NCI-H774 (cell line): ENCODE measurements around the gene PCDHA6.
"Not testable (repeated sequence)": the region's sequence is repeated elsewhere in the genome, so short reads cannot be mapped to it uniquely, and the experiment has no call there.

Experiments
- DNase-seq: peaks from one replicate; lab custom pipeline; 2025; lab: John Stamatoyannopoulos, UW

PCDHA6 gene, protein sequence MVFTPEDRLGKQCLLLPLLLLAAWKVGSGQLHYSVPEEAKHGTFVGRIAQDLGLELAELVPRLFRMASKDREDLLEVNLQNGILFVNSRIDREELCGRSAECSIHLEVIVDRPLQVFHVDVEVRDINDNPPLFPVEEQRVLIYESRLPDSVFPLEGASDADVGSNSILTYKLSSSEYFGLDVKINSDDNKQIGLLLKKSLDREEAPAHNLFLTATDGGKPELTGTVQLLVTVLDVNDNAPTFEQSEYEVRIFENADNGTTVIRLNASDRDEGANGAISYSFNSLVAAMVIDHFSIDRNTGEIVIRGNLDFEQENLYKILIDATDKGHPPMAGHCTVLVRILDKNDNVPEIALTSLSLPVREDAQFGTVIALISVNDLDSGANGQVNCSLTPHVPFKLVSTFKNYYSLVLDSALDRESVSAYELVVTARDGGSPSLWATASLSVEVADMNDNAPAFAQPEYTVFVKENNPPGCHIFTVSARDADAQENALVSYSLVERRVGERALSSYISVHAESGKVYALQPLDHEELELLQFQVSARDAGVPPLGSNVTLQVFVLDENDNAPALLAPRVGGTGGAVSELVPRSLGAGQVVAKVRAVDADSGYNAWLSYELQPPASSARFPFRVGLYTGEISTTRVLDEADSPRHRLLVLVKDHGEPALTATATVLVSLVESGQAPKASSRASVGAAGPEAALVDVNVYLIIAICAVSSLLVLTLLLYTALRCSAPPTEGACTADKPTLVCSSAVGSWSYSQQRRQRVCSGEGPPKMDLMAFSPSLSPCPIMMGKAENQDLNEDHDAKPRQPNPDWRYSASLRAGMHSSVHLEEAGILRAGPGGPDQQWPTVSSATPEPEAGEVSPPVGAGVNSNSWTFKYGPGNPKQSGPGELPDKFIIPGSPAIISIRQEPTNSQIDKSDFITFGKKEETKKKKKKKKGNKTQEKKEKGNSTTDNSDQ

DNA sequence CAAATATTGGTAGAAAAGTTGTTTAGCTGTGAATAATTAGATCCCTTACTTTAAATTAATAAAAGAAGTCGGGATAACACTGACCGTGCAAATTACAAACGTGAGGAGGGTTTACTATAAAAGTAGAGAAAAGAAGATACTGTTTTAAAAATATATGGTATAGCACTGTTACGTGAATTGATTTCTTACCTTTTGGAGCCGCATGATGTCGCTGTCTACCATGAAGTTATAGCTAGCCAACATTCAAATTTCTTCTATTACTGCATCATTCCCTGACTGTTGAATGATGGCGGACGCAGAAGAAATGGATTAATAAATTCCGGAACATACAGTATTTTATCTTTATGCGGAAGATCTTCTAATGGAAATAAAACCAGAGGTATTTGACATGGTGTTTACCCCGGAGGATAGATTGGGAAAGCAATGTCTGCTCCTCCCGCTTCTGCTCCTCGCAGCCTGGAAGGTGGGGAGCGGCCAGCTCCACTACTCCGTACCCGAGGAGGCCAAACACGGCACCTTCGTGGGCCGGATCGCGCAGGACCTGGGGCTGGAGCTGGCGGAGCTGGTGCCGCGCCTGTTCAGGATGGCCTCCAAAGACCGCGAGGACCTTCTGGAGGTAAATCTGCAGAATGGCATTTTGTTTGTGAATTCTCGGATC lies at the start of gene PCDHA6:
TSS of gene PCDHA6 (plus strand) at position 257 of the 658 bp plus-strand sequence. CDS start at position 389, 132 bp downstream.
- DNase-seq, result no peak

DNA sequence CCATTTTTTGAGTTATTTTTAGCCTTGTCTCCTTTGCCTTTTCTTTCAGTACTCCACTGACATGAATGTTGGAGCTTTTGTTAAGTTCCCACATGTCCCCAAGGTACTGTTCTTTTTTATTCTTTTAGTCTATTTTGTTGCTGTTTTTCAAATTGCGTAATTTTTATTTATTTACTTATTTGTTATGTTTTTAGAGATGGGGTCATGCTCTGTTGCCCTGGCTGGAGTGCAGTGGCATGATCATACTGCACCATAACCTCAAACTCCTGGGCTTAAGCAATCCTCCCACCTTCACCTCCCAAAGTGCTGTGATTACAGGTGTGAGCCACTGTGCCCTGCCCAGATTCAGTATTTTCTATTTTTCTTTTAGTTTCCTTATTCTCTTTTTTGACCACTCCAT lies 47.2 kb upstream of the PCDHA6 start:
- DNase-seq, result no peak

DNA sequence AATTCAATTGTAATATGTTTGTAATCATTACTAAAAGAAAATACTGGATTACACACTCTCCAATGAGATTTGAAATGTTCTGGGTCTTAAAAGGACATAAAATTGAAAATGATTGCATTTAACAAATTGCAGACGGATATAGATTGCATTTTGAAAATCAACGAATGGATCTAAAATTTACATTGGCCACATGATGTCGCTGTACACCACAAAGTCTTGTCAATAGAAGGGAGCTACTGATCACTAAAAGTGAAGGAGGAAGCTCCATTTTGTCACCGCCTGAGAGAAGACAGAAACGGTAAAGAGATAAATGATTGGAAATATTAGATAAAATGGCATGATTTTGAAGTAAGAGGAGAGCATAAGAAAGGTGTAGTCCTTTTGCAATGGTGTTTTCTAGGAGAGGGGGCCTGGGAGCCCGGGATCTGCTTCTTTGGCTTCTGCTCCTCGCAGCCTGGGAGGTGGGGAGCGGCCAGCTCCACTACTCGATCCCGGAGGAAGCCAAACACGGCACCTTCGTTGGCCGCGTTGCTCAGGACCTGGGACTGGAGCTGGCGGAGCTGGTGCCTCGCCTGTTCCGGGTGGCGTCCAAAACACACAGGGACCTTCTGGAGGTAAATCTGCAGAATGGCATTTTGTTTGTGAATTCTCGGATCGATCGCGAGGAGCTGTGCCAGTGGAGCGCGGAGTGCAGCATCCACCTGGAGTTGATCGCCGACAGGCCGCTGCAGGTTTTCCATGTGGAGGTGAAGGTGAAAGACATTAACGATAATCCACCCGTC lies 41.7 kb upstream of the PCDHA6 start, which contains the start of gene PCDHA1:
TSS of gene PCDHA1 (plus strand) at position 236 of the 782 bp plus-strand sequence.
- DNase-seq, result no peak

DNA sequence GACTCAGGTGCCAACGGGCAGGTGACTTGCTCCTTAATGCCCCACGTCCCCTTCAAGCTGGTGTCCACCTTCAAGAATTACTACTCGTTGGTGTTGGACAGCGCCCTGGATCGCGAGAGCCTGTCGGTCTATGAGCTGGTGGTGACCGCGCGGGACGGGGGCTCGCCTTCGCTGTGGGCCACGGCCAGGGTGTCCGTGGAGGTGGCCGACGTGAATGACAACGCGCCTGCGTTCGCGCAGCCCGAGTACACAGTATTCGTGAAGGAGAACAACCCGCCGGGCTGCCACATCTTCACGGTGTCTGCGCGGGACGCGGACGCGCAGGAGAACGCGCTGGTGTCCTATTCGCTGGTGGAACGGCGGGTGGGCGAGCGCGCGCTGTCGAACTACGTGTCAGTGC lies 40.3 kb upstream of the PCDHA6 start:
- not testable (repeated sequence) for DNase-seq

DNA sequence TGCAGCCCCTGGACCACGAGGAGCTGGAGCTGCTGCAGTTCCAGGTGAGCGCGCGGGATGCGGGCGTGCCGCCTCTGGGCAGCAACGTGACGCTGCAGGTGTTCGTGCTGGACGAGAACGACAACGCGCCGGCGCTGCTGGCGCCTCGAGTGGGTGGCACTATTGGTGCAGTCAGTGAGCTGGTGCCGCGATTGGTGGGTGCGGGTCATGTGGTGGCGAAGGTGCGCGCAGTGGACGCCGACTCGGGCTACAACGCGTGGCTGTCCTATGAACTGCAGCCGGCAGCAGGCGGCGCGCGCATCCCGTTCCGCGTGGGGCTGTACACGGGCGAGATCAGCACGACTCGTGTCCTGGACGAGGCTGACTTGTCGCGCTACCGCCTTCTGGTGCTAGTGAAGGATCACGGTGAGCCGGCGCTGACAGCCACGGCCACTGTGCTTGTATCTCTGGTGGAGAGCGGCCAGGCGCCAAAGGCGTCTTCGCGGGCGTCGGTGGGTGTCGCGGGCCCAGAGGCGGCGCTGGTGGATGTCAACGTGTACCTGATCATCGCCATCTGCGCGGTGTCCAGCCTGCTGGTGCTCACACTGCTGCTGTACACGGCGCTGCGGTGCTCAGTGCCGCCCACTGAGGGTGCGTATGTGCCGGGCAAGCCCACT lies 39.8 kb upstream of the PCDHA6 start:
- DNase-seq, result not testable (repeated sequence)

DNA sequence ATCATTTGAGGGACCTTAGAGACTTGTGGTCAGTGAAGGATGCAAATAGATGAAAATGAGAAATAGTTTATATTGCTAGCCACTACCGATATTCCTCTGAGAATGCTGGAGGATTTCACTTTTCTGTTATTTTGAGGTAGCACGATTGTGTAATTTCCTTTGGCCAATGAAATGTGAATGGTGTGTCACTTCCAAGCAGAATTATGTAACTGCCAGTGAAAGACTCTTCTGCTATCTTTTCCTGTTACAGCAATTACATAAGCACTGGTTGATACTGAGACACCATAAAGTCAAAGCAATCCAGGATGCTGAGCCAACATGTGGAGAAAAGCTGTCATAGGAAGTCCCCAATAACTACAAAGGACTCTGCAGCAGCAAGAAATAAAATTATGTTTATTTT lies 36.7 kb upstream of the PCDHA6 start:
- no peak for DNase-seq

DNA sequence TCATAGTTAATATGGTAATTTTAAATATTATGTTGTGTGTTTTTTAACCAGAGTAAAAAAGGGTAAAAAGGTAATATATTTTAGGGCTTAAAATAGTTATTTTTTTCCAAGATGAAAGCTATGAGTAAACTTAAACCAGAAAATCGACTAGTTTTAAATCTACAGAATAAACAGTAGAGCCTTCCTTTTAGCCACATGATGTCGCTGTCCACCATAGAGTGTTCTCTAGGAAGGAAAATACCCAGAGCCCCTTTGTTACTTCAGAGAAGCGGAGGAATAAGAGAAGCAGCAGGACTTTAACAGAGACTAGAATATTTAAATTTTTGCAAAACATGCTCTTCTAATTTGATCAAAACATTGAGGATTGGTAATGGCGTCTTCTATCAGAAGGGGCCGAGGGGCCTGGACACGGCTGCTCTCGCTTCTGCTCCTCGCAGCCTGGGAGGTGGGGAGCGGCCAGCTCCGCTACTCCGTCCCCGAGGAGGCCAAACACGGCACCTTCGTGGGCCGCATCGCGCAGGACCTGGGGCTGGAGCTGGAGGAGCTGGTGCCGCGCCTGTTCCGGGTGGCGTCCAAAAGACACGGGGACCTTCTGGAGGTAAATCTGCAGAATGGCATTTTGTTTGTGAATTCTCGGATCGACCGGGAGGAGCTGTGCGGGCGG lies 33.0 kb upstream of the PCDHA6 start, which contains the start of gene PCDHA2:
TSS of gene PCDHA2 (plus strand) at position 258 of the 664 bp plus-strand sequence.
- DNase-seq, result no peak

DNA sequence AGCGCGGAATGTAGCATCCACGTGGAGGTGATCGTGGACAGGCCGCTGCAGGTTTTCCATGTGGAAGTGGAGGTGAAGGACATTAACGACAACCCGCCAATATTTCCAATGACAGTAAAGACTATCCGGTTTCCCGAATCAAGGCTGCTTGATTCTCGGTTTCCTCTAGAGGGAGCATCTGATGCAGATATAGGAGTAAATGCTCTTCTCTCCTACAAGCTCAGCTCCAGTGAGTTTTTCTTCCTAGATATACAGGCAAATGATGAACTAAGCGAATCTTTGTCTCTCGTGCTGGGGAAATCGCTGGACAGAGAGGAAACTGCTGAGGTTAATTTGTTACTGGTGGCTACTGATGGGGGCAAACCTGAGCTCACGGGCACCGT lies 32.5 kb upstream of the PCDHA6 start:
- no peak for DNase-seq

DNA sequence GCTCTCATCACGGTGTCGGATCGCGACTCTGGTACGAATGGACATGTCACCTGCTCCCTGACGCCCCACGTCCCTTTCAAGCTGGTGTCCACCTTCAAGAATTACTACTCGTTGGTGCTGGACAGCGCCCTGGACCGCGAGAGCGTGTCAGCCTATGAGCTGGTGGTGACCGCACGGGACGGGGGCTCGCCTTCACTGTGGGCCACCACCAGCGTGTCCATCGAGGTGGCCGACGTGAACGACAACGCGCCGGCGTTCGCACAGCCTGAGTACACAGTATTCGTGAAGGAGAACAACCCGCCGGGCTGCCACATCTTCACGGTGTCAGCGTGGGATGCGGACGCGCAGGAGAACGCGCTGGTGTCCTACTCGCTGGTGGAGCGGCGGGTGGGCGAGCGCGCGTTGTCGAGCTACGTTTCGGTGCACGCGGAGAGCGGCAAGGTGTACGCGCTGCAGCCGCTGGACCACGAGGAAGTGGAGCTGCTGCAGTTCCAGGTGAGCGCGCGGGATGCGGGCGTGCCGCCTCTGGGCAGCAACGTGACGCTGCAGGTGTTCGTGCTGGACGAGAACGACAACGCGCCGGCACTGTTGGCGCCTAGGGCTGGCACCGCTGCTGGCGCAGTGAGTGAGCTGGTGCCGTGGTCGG lies 31.6 kb upstream of the PCDHA6 start:
- DNase-seq, result not testable (repeated sequence)

DNA sequence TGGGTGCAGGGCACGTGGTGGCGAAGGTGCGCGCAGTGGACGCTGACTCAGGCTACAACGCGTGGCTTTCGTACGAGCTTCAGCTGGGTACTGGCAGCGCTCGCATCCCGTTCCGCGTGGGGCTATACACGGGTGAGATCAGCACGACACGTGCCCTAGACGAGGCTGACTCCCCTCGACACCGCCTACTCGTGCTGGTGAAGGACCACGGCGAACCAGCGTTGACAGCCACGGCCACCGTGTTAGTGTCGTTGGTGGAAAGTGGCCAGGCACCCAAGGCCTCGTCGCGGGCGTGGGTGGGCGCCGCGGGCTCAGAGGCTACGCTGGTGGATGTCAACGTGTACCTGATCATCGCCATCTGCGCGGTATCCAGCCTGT lies 31.1 kb upstream of the PCDHA6 start:
- DNase-seq, result no peak

DNA sequence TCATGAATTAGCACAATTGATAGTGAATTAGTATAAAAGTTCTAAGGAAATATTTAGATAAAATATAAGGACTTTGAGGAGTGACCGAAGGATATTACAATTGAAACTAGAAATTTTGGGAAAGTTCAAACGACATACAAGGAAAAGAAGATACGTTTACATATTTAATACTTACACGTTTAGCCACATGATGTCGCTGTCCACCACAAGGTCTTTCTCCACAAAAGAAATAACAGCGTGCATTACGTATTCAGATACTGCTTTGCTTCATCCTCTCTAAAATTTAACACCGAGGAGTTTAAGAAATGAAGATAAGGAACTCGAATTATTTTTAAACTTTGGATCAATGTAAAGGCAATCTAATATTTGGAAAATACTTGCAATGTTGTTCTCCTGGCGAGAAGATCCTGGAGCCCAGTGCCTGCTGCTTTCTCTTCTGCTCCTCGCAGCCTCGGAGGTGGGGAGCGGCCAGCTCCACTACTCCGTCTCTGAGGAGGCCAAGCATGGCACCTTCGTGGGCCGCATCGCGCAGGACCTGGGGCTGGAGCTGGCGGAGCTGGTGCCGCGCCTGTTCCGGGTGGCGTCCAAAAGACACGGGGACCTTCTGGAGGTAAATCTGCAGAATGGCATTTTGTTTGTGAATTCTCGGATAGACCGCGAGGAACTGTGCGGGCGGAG lies 26.8 kb upstream of the PCDHA6 start, which contains the start of gene PCDHA3:
TSS of gene PCDHA3 (plus strand) at position 242 of the 678 bp plus-strand sequence.
- no peak for DNase-seq

DNA sequence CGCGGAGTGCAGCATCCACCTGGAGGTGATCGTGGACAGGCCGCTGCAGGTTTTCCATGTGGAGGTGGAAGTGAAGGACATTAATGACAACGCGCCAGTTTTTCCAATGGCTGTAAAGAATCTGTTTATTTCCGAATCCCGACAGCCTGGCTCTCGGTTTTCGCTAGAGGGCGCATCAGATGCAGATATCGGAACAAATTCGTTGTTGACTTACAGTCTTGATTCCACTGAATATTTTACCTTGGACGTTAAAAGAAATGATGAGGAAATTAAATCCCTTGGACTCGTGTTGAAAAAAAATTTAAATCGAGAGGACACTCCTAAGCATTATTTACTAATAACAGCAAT lies 26.3 kb upstream of the PCDHA6 start:
- DNase-seq, result no peak

DNA sequence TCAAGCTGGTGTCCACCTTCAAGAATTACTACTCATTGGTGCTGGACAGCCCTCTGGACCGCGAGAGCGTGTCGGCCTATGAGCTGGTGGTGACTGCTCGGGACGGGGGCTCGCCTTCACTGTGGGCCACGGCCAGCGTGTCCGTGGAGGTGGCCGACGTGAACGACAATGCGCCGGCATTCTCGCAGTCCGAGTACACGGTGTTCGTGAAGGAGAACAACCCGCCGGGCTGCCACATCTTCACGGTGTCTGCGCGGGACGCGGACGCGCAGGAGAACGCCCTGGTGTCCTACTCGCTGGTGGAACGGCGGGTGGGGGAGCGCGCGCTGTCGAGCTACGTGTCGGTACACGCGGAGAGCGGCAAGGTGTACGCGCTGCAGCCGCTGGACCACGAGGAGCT lies 25.4 kb upstream of the PCDHA6 start:
- not testable (repeated sequence) for DNase-seq

DNA sequence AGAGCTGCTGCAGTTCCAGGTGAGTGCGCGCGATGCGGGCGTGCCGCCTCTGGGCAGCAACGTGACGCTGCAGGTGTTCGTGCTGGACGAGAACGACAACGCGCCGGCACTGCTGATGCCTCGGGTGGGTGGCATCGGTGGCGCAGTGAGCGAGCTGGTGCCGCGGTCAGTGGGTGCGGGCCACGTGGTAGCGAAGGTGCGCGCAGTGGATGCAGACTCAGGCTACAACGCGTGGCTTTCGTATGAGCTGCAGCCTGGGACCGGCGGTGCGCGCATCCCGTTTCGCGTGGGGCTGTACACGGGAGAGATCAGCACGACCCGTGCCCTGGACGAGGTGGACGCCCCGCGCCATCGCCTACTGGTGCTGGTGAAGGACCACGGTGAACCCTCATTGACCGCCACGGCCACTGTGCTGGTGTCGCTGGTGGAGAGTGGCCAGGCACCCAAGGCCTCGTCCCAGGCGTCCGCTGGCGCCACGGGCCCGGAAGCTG lies 24.9 kb upstream of the PCDHA6 start:
- no peak for DNase-seq

DNA sequence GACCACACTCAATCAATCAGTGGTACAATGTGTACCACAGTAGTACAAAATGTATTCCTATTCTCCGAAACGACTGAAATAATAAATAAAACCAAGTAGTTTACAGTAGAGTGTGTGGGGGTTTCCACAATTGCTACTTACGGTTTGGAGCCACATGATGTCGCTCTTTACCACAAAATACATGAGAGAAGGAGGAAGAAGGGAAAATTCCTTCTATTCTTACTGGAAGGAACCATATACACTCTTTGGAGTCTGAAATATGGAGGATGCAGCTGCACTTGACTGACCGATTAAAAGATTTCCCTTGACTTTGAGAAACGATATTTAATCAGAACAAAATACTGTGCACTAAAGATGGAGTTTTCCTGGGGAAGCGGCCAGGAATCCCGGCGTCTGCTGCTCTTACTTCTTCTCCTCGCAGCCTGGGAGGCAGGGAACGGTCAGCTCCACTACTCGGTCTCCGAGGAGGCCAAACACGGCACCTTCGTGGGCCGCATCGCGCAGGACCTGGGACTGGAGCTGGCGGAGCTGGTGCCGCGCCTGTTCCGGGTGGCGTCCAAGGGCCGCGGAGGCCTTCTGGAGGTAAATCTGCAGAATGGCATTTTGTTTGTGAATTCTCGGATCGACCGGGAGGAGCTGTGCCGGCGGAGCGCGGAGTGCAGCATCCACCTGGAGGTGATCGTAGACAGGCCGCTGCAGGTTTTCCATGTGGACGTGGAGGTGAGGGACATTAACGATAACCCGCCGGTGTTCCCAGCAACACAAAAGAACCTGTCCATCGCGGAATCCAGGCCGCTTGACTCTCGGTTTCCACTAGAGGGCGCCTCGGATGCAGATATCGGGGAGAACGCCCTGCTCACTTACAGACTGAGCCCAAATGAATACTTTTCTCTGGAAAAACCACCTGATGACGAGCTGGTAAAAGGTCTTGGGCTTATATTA lies 20.7 kb upstream of the PCDHA6 start, which contains the start of gene PCDHA4:
TSS of gene PCDHA4 (plus strand) at position 235 of the 942 bp plus-strand sequence.
- DNase-seq, result peak; percentile 80

DNA sequence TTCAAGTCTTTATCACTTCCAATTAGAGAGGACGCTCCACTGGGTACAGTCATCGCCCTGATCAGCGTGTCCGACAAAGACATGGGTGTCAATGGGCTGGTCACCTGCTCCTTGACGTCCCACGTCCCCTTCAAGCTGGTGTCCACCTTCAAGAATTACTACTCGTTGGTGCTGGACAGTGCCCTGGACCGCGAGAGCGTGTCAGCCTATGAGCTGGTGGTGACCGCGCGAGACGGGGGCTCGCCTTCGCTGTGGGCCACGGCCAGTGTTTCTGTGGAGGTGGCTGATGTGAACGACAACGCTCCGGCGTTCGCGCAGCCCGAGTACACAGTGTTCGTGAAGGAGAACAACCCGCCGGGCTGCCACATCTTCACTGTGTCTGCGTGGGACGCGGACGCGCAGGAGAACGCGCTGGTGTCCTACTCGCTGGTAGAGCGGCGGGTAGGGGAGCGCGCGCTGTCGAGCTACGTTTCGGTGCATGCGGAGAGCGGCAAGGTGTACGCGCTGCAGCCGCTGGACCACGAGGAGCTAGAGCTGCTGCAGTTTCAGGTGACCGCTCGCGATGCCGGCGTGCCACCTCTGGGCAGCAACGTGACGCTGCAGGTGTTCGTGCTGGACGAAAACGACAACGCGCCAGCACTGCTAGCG lies 19.4 kb upstream of the PCDHA6 start:
- not testable (repeated sequence) for DNase-seq

DNA sequence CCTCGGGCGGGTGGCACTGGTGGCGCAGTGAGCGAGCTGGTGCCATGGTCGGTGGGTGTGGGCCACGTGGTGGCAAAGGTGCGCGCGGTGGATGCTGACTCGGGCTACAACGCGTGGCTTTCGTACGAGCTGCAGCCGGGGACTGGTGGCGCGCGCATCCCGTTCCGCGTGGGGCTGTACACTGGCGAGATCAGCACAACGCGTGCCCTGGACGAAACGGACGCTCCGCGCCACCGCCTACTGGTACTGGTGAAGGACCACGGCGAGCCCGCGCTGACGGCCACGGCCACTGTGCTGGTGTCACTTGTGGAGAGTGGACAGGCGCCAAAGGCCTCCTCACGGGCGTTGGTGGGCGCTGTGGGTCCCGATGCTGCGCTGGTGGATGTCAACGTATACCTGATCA lies 18.9 kb upstream of the PCDHA6 start:
- no peak for DNase-seq
